C4-2B (cell line): Measurements from ENCODE around the gene CMTM7.
"Not testable (repeated sequence)": the region's sequence is repeated elsewhere in the genome, so short reads cannot be mapped to it uniquely, and the experiment has no call there.

Source experiments
- H3K27ac ChIP-seq: fragments of 450-650 bp; 2 replicates; pipeline ENCODE4 v1.5.1; 2017
- CTCF ChIP-seq: fragments of 450-650 bp; conservative IDR thresholded peaks from 2 replicates; pipeline ENCODE4 v1.5.1; 2017; ENCODE audit warnings: mild to moderate bottlenecking
- ZFX ChIP-seq: fragments of 450-650 bp; IDR thresholded peaks from 2 replicates; pipeline ENCODE4 v1.6.1; 2017

The CMTM7 gene

GRCh38 chr3:32383136-32383711, 8.4 kb upstream of the CMTM7 start:
- H3K27ac ChIP-seq = no peak overlapping the region
- TF ChIP-seq ZFX (no peak), CTCF (no peak)

- TF ChIP-seq CTCF (no peak), ZFX (no peak)
- no peak overlapping the region; the same call in 1 of the 2 replicates for H3K27ac ChIP-seq
Observed at GRCh38 chr3:32384938-32385337, 6.7 kb upstream of the CMTM7 start.

GRCh38 chr3:32387512-32387911, 4.1 kb upstream of the CMTM7 start:
- no peak for TF ChIP-seq ZFX
- TF ChIP-seq CTCF = no peak
- H3K27ac ChIP-seq = no peak overlapping the region

GRCh38 chr3:32389577-32389976, 2.1 kb upstream of the CMTM7 start:
- not testable (repeated sequence) for H3K27ac ChIP-seq

GRCh38 chr3:32392536-32393302, 1.1 kb downstream of the CMTM7 start:
- TF ChIP-seq CTCF (no peak), ZFX (no peak)
- peak overlapping the region; percentile 62; the same call in 1 of the 2 replicates for H3K27ac ChIP-seq

- TF ChIP-seq ZFX = no peak
- TF ChIP-seq CTCF = no peak
- H3K27ac ChIP-seq = no peak overlapping the region
Observed at GRCh38 chr3:32395496-32395895, 3.8 kb downstream of the CMTM7 start.

GRCh38 chr3:32397941-32398340, 6.3 kb downstream of the CMTM7 start:
- TF ChIP-seq ZFX (no peak), CTCF (no peak)
- H3K27ac ChIP-seq = no peak overlapping the region

- TF ChIP-seq CTCF = no peak
- no peak for TF ChIP-seq ZFX
- H3K27ac ChIP-seq = no peak overlapping the region
Observed at GRCh38 chr3:32398531-32398930, 6.9 kb downstream of the CMTM7 start.
